ENCODE data around the gene MEIS2. TPM values are rescaled to one million over a fixed set of nuclear protein-coding genes. Genes with fewer than 3 reads are reported as not detected.

MEIS2 gene
- total RNA-seq, 1 donor from 2014 or later, result 45.4 TPM

- no peak for DNase-seq (ENCODE audit: missing footprints)
- ATAC-seq, result no peak
- intact Hi-C loops (cut with DNase I), result no loop called here
These were observed 160.1 kb downstream of the MEIS2 start for GRCh38 chr15:36940219-36940618.

GRCh38 chr15:36938764-36939163 lies 161.6 kb downstream of the MEIS2 start:
- intact Hi-C loops (cut with DNase I), result no loop called here
- ATAC-seq, result no peak
- DNase-seq (ENCODE audit: missing footprints), result no peak

GRCh38 chr15:36938131-36938530 lies 162.2 kb downstream of the MEIS2 start:
- no peak for ATAC-seq
- no peak for DNase-seq (ENCODE audit: missing footprints)
- intact Hi-C loops (cut with DNase I), result no loop called here

GRCh38 chr15:36936613-36937012 lies 163.7 kb downstream of the MEIS2 start:
- DNase-seq (ENCODE audit: missing footprints), result no peak
- no peak for ATAC-seq
- intact Hi-C loops (cut with DNase I), result no loop called here

- intact Hi-C loops (cut with DNase I), result no loop called here
- DNase-seq (ENCODE audit: missing footprints), result no peak
- no peak for ATAC-seq
These were observed 166.9 kb downstream of the MEIS2 start for GRCh38 chr15:36933255-36933990.

- DNase-seq (ENCODE audit: missing footprints), result no peak
- no peak for ATAC-seq
- intact Hi-C loops (cut with DNase I), result no loop called here
These were observed 168.3 kb downstream of the MEIS2 start for GRCh38 chr15:36932070-36932469.

GRCh38 chr15:36931434-36931833 lies 168.9 kb downstream of the MEIS2 start:
- no peak for DNase-seq (ENCODE audit: missing footprints)
- no peak for ATAC-seq
- intact Hi-C loops (cut with DNase I), result no loop called here

DNA sequence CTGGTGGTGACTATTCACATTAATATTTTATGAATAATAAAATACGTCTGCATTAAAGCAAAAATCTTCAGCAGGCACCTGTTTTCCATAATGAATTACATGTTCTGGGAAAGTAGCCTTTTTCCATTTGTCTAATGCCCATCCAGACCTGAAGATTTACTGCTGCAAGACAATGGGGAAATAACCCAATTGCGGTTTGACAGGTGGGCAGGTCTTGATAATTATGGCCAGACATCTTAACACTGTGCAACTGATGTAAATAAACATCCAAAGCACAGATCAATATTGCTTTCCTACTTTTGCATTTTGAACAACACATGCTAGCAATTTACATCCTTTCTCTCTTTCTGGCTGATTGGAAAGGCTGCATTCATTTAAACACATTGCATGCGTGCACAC lies 173.9 kb downstream of the MEIS2 start:
- intact Hi-C loops (cut with DNase I), result loop anchor here (5.0 kb wide), 1 partner anchor 41 kb away; no protein-coding TSS in a partner anchor
- ATAC-seq (no peak), DNase-seq (ENCODE audit: missing footprints) (no peak)

- DNase-seq (ENCODE audit: missing footprints) (no peak), ATAC-seq (no peak)
- intact Hi-C loops (cut with DNase I), result loop anchor here (5.0 kb wide), 1 partner anchor 41 kb away; no protein-coding TSS in a partner anchor
These were observed 174.5 kb downstream of the MEIS2 start for GRCh38 chr15:36925653-36926426.

DNA sequence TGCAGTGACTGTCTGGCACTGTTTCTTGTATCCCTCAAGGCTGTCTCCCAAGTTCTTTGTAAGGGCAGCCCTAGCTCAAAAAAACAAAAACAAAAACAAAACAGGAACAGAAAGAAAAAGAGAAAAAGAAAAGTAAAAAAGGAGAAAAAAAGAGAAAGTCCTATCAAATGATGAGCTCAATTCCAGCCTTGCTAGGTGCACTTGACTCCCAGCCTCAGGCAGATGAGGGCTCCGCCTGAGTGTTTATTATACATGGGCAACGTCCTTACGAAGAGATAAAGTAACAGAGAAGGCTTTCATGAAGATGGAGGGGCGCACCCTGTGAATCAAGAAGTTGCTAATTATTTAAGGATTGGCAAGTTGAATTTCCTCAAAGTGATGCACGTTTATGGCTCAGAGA lies 175.3 kb downstream of the MEIS2 start:
- intact Hi-C loops (cut with DNase I), result loop anchor here (5.0 kb wide), 1 partner anchor 42 kb away; no protein-coding TSS in a partner anchor
- ATAC-seq (no peak), DNase-seq (ENCODE audit: missing footprints) (no peak)

DNA sequence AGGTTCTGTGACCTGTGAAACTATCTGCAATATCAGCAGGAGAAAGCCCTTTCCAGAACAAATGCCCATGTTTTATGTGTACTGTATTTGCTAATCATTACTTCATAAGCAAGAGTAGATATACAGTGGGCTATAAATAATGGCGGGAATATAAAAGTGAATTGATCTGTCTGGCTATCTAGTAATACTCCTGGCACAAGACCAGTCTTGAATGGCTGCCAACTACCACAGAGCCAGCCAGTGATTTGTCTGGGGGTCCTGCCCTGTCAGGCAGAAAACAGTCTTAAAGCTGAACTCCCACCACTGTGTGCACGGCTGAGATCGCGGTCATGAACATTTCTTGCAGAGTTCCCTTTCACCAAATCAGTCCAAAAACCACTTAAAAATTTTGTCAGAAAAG lies 176.3 kb downstream of the MEIS2 start:
- DNase-seq (ENCODE audit: missing footprints), result no peak
- intact Hi-C loops (cut with DNase I), result no loop called here
- no peak for ATAC-seq

DNA sequence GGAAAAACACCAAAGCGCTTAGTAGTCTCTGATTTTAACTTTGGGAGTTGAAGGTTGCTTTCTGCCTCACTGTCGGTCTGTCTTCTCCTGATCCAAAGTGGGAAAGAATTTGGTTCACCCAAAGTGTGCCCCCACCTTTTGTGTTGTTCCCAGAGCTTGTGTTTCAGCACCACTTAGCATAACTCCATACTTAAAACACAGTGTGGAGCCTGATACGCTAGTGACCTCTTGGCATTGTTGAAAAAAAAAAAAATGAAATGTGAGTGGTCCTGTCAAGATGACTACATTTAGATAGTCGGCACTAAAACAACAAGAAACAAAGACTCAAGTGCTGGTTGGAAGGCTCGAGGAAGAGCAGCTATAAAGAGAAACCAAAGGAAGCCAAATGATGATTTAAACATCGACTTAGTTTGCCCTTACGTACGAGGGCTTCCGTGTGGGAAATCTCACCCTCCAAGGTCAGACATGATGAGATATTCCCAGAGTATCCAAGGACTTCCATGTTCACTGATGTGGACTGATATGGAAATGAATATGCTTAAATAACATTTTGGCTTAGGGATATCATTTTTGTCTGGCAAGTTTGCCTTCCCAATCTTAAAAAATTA lies 178.8 kb downstream of the MEIS2 start:
- intact Hi-C loops (cut with DNase I), result no loop called here
- peak; percentile 68 for ATAC-seq
- no peak for DNase-seq (ENCODE audit: missing footprints)

GRCh38 chr15:36917411-36918267 lies 182.7 kb downstream of the MEIS2 start:
- no peak for DNase-seq (ENCODE audit: missing footprints)
- ATAC-seq, result no peak
- intact Hi-C loops (cut with DNase I), result no loop called here

DNA sequence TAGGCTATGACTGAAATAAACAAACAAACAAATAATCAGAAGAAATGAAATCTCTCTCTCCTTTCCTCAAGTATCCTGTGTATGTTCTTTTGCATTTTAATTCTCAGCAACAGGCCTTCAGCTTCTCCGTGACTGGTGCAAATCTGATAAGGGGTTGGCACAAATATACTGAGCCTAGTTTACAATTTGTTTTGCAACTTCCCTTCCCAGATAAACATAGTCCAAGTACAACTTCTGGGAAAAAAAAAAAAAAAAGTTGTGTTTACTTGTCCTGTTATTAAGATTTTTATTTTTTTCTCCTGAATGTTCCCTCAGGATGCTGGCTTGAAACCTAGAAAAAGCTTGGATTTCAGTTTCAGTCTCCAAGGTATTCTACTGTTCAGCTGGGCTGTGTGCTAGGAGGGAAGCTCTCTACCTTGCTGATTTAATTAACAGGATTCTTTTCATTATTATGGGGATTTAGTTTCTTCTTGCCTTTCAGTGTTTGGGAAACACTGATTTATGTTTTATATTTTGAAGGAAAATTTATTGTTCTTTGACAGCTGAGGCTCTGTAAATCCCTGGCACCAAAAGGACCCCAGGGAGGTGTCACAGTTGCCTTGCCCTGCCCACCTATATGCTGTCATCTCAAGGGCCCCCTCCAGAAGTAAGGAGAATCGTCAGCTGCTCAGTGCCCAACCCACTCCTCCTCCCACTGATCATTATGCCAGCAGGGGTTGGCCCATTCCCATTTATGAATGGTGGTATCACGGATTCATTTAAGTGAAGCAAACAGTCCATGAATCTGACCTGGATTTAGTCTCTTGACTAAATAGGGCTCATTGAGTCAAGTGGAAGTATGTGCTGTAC lies 185.2 kb downstream of the MEIS2 start:
- DNase-seq (ENCODE audit: missing footprints) (no peak), ATAC-seq (peak; percentile 86)
- intact Hi-C loops (cut with DNase I), result no loop called here

GRCh38 chr15:36914466-36914865 lies 185.9 kb downstream of the MEIS2 start:
- intact Hi-C loops (cut with DNase I), result no loop called here
- ATAC-seq, result peak; percentile 86
- no peak for DNase-seq (ENCODE audit: missing footprints)

DNA sequence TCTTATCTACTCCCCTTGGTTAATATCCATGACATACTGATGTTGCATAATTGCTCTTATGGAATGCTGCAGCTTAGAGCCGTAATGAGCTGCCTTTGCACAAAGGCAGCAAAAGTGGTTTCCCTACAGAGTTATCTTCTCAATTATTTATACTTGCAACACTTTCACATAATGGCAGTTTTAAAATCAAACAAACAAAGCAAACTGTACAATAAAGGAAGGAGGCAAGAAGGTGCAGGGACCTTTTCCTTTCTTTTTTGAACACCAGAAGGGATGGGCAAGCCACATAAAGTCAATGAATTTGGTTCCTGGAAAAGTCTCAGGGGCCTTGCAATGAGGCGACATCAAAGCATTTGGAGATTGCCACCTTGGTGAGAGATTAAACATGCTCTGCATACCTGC lies 188.0 kb downstream of the MEIS2 start:
- ATAC-seq (no peak), DNase-seq (ENCODE audit: missing footprints) (no peak)
- intact Hi-C loops (cut with DNase I), result no loop called here

DNA sequence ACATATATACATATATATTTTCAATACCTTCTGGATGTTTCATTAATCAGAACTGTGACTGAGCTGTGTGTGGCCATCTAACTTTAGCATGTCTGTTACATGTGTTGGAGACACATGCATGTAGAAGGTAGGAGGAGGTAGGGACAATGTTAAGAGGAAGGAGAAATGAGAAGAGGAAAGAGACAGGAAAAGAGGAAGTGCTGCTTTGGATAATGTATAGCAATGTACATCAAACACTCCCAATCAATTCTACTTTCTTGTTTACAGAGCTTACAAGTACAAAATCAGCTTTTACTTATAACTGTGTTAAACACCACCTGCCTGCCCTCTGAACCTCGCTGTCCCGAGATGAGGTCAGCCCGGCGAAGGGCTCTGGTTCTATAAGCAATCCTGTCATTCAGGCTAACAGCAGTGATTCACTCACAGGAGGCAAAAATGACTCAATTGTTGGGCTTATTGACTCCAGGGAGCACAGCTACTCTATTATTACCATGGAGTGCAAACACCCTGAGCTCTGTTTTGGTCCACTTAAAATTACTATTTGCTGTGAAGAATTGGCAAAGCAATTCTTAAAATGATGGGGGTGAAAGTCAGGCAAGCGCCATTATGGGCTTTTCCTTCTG lies 188.9 kb downstream of the MEIS2 start:
- DNase-seq (ENCODE audit: missing footprints), result no peak
- intact Hi-C loops (cut with DNase I), result no loop called here
- ATAC-seq, result no peak

- intact Hi-C loops (cut with DNase I), result no loop called here
- ATAC-seq (no peak), DNase-seq (ENCODE audit: missing footprints) (no peak)
These were observed 191.4 kb downstream of the MEIS2 start for GRCh38 chr15:36908991-36909390.
